CD14-positive monocyte (primary cell): ENCODE results near the gene SNX3. TPM values are rescaled to one million over a fixed set of nuclear protein-coding genes. Genes with fewer than 3 reads are reported as not detected.

Experiments
- DNase-seq, 3 donors: peaks; one replicate each; pipeline ENCODE4 v3.0.0-alpha.2; 2011 to 2022
- H2AFZ ChIP-seq: 2 replicates; pipeline ENCODE4 v1.6.0; 2012; ENCODE audit warnings: mild to moderate bottlenecking, low read depth, low read length, inconsistent platforms; ENCODE audit not compliant: insufficient read depth, poor library complexity, severe bottlenecking
- H3K27ac ChIP-seq, 2 donors: 1 replicate in 1 of 2; 2 replicates in 1 of 2; pipeline ENCODE4 v1.5.1; 2012 to 2013; ENCODE audit warnings: low read length in 2 of 2, control low read depth in 1 of 2, inconsistent platforms in 1 of 2, low read depth in 1 of 2, mild to moderate bottlenecking in 1 of 2
- H3K27me3 ChIP-seq, 2 donors: one replicate each; pipeline versions ENCODE4 v1.6.0 to v1.6.1; 2011 to 2013; ENCODE audit warnings: low read length in 2 of 2; ENCODE audit not compliant: control insufficient read depth in 2 of 2, insufficient read depth in 2 of 2
- H3K36me3 ChIP-seq, 2 donors: replicated peaks in 1 of 2; 1 replicate in 1 of 2; 2 replicates in 1 of 2; pipeline versions ENCODE4 v1.5.1 to v1.6.1; 2012 to 2013; ENCODE audit warnings: low read length in 2 of 2, control low read depth in 1 of 2, inconsistent platforms in 1 of 2, mild to moderate bottlenecking in 1 of 2; ENCODE audit not compliant: insufficient read depth in 2 of 2, control insufficient read depth in 1 of 2
- H3K4me1 ChIP-seq, 2 donors: 1 replicate in 1 of 2; 2 replicates in 1 of 2; pipeline versions ENCODE4 v1.5.1 to v1.6.1; 2012 to 2013; ENCODE audit warnings: low read length in 2 of 2, control low read depth in 1 of 2, inconsistent platforms in 1 of 2, mild to moderate bottlenecking in 1 of 2, moderate library complexity in 1 of 2; ENCODE audit not compliant: insufficient read depth in 2 of 2, control insufficient read depth in 1 of 2
- H3K4me2 ChIP-seq: replicated peaks from 2 replicates; pipeline ENCODE3; 2012; ENCODE audit warnings: low read length, moderate library complexity, mild to moderate bottlenecking; ENCODE audit not compliant: poor library complexity, severe bottlenecking; ENCODE audit errors: extremely low read depth
- H3K4me3 ChIP-seq, 3 experiments: fragments of 200-600 bp in 1 of 3; sonication (generic) in 1 of 3; replicated peaks in 1 of 3; 1 replicate in 2 of 3; 2 replicates in 1 of 3; pipeline ENCODE4 v1.5.1; 2011 to 2013; ENCODE audit warnings: low read length in 3 of 3, mild to moderate bottlenecking in 3 of 3, control low read depth in 2 of 3, low read depth in 2 of 3, inconsistent platforms in 1 of 3, moderate library complexity in 1 of 3
- H3K79me2 ChIP-seq: 2 replicates; pipeline ENCODE4 v1.6.0; 2012; ENCODE audit warnings: mild to moderate bottlenecking, control low read depth, inconsistent platforms, low read length, moderate library complexity; ENCODE audit not compliant: insufficient read depth
- H3K9ac ChIP-seq: 2 replicates; pipeline ENCODE4 v1.6.0; 2017; ENCODE audit warnings: low read length, mild to moderate bottlenecking; ENCODE audit not compliant: insufficient read depth, poor library complexity, severe bottlenecking
- H3K9me3 ChIP-seq, 2 donors: replicated peaks in 1 of 2; 1 replicate in 1 of 2; 2 replicates in 1 of 2; pipeline versions ENCODE4 v1.5.1 to v1.6.1; 2012 to 2013; ENCODE audit warnings: low read length in 2 of 2, control low read depth in 1 of 2; ENCODE audit not compliant: control insufficient read depth in 1 of 2, insufficient read depth in 1 of 2
- H4K20me1 ChIP-seq: 2 replicates; pipeline ENCODE4 v1.6.0; 2012; ENCODE audit warnings: mild to moderate bottlenecking, low read length, control low read depth, moderate library complexity; ENCODE audit not compliant: insufficient read depth
- H3K27ac Mint-ChIP-seq, 7 donors: one replicate each; pipeline ENCODE4 v1.8.0; 2020; ENCODE audit warnings: mild to moderate bottlenecking in 7 of 7, mixed read lengths in 7 of 7, moderate library complexity in 6 of 7, inconsistent platforms in 2 of 7
- H3K27me3 Mint-ChIP-seq, 3 donors: one replicate each; pipeline ENCODE4 v1.8.0; 2021 to 2022; ENCODE audit warnings: low read depth in 3 of 3, mild to moderate bottlenecking in 3 of 3, mixed read lengths in 3 of 3, moderate library complexity in 3 of 3, inconsistent platforms in 1 of 3
- H3K36me3 Mint-ChIP-seq, 2 donors: one replicate each; pipeline ENCODE4 v1.8.0; 2020; ENCODE audit warnings: mixed read lengths in 2 of 2, inconsistent platforms in 1 of 2, mild to moderate bottlenecking in 1 of 2
- H3K4me1 Mint-ChIP-seq: one replicate; pipeline ENCODE4 v1.8.0; 2020; ENCODE audit warnings: mild to moderate bottlenecking, mixed read lengths
- H3K4me3 Mint-ChIP-seq, 2 donors: one replicate each; pipeline ENCODE4 v1.8.0; 2020; ENCODE audit warnings: mild to moderate bottlenecking in 2 of 2, mixed read lengths in 2 of 2, moderate library complexity in 1 of 2
- H3K9me3 Mint-ChIP-seq, 7 donors: one replicate each; pipeline ENCODE4 v1.8.0; 2020 to 2022; ENCODE audit warnings: mixed read lengths in 7 of 7, mild to moderate bottlenecking in 6 of 7, moderate library complexity in 6 of 7, inconsistent platforms in 2 of 7
- CTCF ChIP-seq: fragments of 200-600 bp; IDR thresholded peaks from one replicate; pipeline ENCODE4 v1.8.0; 2022; ENCODE audit warnings: antibody characterized with exemption, mild to moderate bottlenecking
- WGBS: methylation state at CpG from one replicate; pipeline ENCODE4 v1.1.5; 2013; ENCODE audit warnings: missing lambda C conversion rate; ENCODE audit not compliant: insufficient coverage; 5-methylcytosine and 5-hydroxymethylcytosine counted together
- intact Hi-C, 2 donors: fragments of 100-400 bp; cut with micrococcal nuclease; formaldehyde crosslinking; loops; one replicate each; pipeline versions ENCODE4 v1.15.0 to v1.15.1; 2023
- polyA plus RNA-seq, 3 donors: library from polyadenylated mRNA; depleted of rRNA in 1 of 3; unstranded in 2 of 3; stranded (reverse) in 1 of 3; fragments of 300-500 nt in 2 of 3; fragments of >200 nt in 1 of 3; fragmentation: Illumina TruSeq in 2 of 3; gene quantifications; 1 replicate in 2 of 3; 2 replicates in 1 of 3; pipeline ENCODE4 v1.2.3, GENCODE V29; 2012 to 2021

SNX3 gene
- polyA plus RNA-seq, 3 donors: 134 to 441 (median 394) TPM

GRCh38 chr6:108164815-108165706, 95.8 kb downstream of the SNX3 start:
- no peak for TF ChIP-seq CTCF
- H2AFZ ChIP-seq: no peak overlapping the region
- H3K27ac ChIP-seq: no peak overlapping the region
- WGBS: 6% methylated on average over 49 of the region's 69 CpGs
- peaks cover 45% of the 10 kb centered on the region for H3K4me1 Mint-ChIP-seq
- no peak overlapping the region for H3K4me2 ChIP-seq
- intact Hi-C loops: no loop called here
- no peak overlapping the region for H3K27ac Mint-ChIP-seq
- H3K9ac ChIP-seq: no peak overlapping the region
- H4K20me1 ChIP-seq: no peaks in the 10 kb centered on the region
- H3K27me3 ChIP-seq: peaks cover 97 to 99% of the 10 kb centered on the region in 2 donors
- peaks cover 2 to 12% of the 10 kb centered on the region in 2 donors for H3K36me3 Mint-ChIP-seq
- H3K9me3 ChIP-seq: peaks cover 0 to 77% of the 10 kb centered on the region in 2 donors
- H3K9me3 Mint-ChIP-seq: peaks cover 0 to 31% (median 12%) of the 10 kb centered on the region in 7 donors
- H3K79me2 ChIP-seq: no peaks in the 10 kb centered on the region
- no peak for DNase-seq
- H3K4me1 ChIP-seq: peaks cover 23 to 45% of the 10 kb centered on the region in 2 donors
- no peak overlapping the region for H3K4me3 ChIP-seq
- H3K27me3 Mint-ChIP-seq: peaks cover 98 to 99% (median 99%) of the 10 kb centered on the region in 3 donors
- H3K4me3 Mint-ChIP-seq: peak overlapping the region in 1 of 2 donors; percentile 87
- H3K36me3 ChIP-seq: no peaks in the 10 kb centered on the region

GRCh38 chr6:108164543-108164814, 96.4 kb downstream of the SNX3 start:
- Mint-ChIP-seq H3K27ac (peak overlapping the region in 1 of 7 donors; percentile 55), H3K4me3 (peak overlapping the region in 1 of 2 donors; percentile 87), H3K27me3 (peaks cover 98 to 99% (median 99%) of the 10 kb centered on the region in 3 donors)

More at GRCh38 chr6:108164543-108164814, 96.4 kb downstream of the SNX3 start:
- Mint-ChIP-seq H3K36me3 (peaks cover 0 to 12% of the 10 kb centered on the region in 2 donors), H3K4me1 (peaks cover 45% of the 10 kb centered on the region), H3K9me3 (peaks cover 0 to 34% (median 12%) of the 10 kb centered on the region in 7 donors)
- Histone ChIP-seq H3K4me1 (peaks cover 23 to 44% of the 10 kb centered on the region in 2 donors), H3K79me2 (no peaks in the 10 kb centered on the region), H3K27ac (no peak overlapping the region), H3K36me3 (no peaks in the 10 kb centered on the region), H2AFZ (no peak overlapping the region), H3K27me3 (peaks cover 98 to 99% of the 10 kb centered on the region in 2 donors), H3K4me2 (no peak overlapping the region), H3K9ac (no peak overlapping the region), H4K20me1 (no peaks in the 10 kb centered on the region), H3K4me3 (no peak overlapping the region), H3K9me3 (peaks cover 0 to 79% of the 10 kb centered on the region in 2 donors)
- intact Hi-C loops: no loop called here
- 2% methylated on average over 10 of the region's 17 CpGs for WGBS
- no peak for DNase-seq
- no peak for TF ChIP-seq CTCF
